ENCODE measurements around the gene MORN5.

Gene MORN5

DNA sequence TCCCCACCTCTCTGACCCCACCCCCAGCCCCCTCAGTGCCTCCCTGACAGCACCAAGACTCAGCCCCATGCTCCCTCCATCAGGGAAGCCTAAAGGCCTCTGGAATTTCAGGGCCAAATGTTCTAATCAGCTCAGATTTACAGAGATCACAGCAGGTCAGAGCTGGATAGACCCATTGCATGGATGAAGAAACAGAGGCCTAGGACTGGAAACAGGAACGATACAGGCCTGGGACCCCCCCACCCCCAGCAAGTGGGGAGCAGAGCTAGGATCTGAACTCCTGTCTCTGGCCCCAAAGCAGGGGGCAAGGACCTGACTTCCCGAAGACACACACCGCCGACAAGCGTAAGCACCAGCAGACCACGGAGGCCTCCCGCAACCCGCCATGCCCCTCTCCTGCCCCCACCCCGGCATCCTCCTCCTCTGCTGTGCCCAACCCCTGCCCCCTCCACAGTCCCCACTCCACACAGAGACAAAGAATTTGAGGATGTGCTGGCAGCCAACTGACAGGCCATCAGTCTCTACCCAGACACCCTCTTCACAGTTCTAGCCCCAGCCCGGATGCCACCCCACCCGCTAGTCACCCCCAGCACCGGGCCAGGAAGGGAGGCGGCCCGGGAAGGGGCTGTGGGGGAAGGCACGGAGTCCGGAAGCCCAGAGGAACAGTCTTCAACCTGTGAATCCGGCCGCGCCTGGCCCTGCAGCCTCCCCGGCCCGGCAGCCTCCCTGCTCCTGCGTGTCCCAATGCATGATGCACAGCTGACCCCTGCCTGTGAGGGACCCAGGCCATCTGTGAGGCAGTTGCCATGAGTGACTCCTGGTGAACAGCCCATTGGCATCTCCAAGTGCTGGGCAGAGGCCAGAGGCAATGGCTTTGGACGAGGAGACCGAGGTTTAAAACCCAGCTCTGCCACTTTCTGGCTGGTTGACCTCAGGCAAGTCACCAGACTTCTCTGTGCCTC lies 31.4 kb upstream of the MORN5 start:
- Histone ChIP-seq H3K27ac (ENCODE audit: low read depth, low read length) (no peak overlapping the region), H3K27me3 (ENCODE audit: control insufficient read depth, insufficient read depth, low read length) (peaks cover 7% of the 10 kb centered on the region), H3K4me3 (ENCODE audit: low read length) (no peak overlapping the region)

DNA sequence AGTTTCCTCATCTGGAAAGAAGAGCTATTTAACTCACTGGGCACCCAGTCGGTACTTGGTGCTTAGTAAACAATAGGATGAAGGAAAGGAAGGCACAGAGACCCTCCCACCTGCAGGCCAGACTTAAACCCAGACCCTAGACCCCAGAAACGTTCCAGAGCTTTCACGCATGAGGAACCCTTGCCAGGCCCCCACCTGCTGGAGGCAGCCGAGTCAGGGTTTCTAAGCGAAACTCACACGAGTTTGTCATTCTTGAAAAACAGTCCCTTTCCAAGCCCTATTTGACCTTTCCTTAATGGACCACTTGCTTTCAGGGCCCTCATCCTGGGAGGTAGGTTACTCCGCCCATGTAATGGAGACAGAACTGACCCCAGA lies 30.8 kb upstream of the MORN5 start:
- Histone ChIP-seq H3K4me1 (ENCODE audit: control insufficient read depth, insufficient read depth, low read length) (peaks cover 5% of the 10 kb centered on the region), H3K27ac (ENCODE audit: low read depth, low read length) (no peak overlapping the region), H3K36me3 (ENCODE audit: control insufficient read depth, insufficient read depth, low read length) (no peaks in the 10 kb centered on the region), H3K9ac (ENCODE audit: low read length) (no peak overlapping the region), H3K4me3 (ENCODE audit: low read length) (no peak overlapping the region), H3K27me3 (ENCODE audit: control insufficient read depth, insufficient read depth, low read length) (peaks cover 7% of the 10 kb centered on the region)

More for the DNA sequence above, 31.4 kb upstream of the MORN5 start:
- Histone ChIP-seq H3K4me1 (ENCODE audit: control insufficient read depth, insufficient read depth, low read length) (peaks cover 5% of the 10 kb centered on the region), H3K36me3 (ENCODE audit: control insufficient read depth, insufficient read depth, low read length) (no peaks in the 10 kb centered on the region), H3K9ac (ENCODE audit: low read length) (no peak overlapping the region)

DNA sequence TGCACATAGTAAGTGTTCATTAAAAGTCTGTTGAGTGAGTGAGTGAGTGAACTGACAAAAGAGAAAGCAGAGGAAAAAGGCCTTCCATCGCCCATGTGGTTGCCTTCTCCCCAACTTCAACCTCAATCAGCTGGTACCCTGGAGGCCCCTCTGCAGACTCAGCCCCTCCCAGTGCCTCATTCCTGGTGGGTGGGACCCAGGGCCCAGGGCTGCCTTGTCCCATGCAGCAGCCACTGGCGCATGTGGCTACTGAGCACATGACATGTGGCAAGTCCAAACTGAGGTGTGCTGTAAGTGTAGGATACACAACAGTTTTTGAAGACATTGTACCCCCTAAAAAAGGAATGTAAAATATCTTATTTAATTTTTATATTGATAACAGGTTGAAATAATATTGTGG lies 29.7 kb upstream of the MORN5 start:
- H3K27me3 ChIP-seq (ENCODE audit: control insufficient read depth, insufficient read depth, low read length) = peaks cover 7% of the 10 kb centered on the region
- H3K4me1 ChIP-seq (ENCODE audit: control insufficient read depth, insufficient read depth, low read length) = peaks cover 5% of the 10 kb centered on the region

DNA sequence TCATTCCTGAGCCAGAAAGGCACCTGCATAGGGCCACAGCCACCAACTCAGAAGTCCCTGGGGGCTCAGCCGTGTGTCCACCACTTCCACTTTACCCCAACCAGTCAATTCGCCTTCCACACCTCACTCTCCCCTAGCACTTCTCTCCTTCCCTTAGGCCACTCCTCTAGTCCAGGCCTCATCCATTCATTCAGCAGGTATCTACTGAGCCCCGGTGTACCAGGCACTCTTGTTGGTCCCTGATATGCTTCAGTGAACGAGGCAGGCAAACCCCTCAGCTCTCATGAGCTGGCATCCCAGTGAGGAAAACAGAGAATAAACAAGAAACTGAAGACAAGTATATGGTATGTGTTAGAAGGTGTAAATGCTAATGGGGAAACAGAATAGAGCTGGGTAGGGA lies 28.9 kb upstream of the MORN5 start:
- Histone ChIP-seq H3K27me3 (ENCODE audit: control insufficient read depth, insufficient read depth, low read length) (peaks cover 2% of the 10 kb centered on the region), H3K36me3 (ENCODE audit: control insufficient read depth, insufficient read depth, low read length) (no peaks in the 10 kb centered on the region), H3K9ac (ENCODE audit: low read length) (no peak overlapping the region), H3K27ac (ENCODE audit: low read depth, low read length) (no peak overlapping the region), H3K4me3 (ENCODE audit: low read length) (no peak overlapping the region), H3K4me1 (ENCODE audit: control insufficient read depth, insufficient read depth, low read length) (peaks cover 5% of the 10 kb centered on the region)

More for the DNA sequence above, 29.7 kb upstream of the MORN5 start:
- Histone ChIP-seq H3K9ac (ENCODE audit: low read length) (no peak overlapping the region), H3K36me3 (ENCODE audit: control insufficient read depth, insufficient read depth, low read length) (no peaks in the 10 kb centered on the region), H3K27ac (ENCODE audit: low read depth, low read length) (no peak overlapping the region), H3K4me3 (ENCODE audit: low read length) (no peak overlapping the region)

DNA sequence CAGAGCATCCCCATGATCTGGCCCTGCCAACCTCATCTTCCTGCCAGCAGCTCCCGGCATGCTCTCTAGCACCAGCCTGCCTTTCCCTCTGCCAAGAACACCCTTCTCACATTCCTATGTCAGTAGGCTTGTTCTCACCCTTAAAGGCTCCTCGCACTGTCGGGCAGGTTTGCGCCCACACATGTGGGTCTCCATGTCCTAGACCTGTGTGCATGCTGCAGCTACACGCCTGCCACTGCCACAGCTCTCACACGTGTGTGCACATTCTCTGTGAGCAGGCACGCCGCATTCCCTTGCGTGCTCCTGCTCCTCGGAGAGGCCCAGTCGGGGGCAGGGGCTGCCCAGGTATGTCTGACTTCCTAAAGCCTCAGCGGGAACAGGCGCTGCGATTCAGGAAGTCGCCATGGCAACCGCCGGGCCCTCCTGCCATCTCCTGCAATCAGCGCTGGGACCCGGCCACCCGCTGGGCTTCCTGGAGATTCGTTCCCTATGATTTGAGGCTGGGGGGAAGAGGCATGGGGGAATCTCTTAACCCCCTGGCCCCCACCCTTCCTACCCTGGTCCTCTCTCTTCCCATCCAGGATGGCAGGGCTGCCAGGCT lies 28.2 kb upstream of the MORN5 start:
- Histone ChIP-seq H3K4me3 (ENCODE audit: low read length) (no peak overlapping the region), H3K27ac (ENCODE audit: low read depth, low read length) (no peak overlapping the region), H3K27me3 (ENCODE audit: control insufficient read depth, insufficient read depth, low read length) (no peaks in the 10 kb centered on the region), H3K9ac (ENCODE audit: low read length) (no peak overlapping the region), H3K4me1 (ENCODE audit: control insufficient read depth, insufficient read depth, low read length) (peaks cover 5% of the 10 kb centered on the region), H3K36me3 (ENCODE audit: control insufficient read depth, insufficient read depth, low read length) (no peaks in the 10 kb centered on the region)

DNA sequence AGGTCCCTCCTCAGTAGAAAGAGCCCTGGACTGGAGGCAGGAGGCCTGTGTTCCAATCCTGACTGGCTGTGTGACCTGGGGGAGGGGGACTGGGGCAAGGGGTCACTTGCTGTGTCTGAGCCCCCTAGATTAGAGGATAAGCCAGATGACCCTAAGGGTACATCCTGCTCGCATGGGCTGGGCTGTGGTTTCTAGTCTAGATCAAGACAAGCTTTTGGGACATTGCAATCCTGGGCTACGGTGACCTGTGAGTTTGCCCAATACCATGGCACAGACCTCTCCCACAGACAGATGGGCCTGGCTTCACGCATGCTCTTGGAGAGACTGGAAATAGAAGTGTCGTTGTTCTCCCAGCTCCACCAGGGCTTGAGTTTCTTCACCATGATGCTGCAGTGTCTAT lies 27.2 kb upstream of the MORN5 start:
- Histone ChIP-seq H3K4me3 (ENCODE audit: low read length) (no peak overlapping the region), H3K27ac (ENCODE audit: low read depth, low read length) (no peak overlapping the region), H3K9ac (ENCODE audit: low read length) (no peak overlapping the region), H3K27me3 (ENCODE audit: control insufficient read depth, insufficient read depth, low read length) (no peaks in the 10 kb centered on the region), H3K4me1 (ENCODE audit: control insufficient read depth, insufficient read depth, low read length) (peaks cover 5% of the 10 kb centered on the region), H3K36me3 (ENCODE audit: control insufficient read depth, insufficient read depth, low read length) (no peaks in the 10 kb centered on the region)

DNA sequence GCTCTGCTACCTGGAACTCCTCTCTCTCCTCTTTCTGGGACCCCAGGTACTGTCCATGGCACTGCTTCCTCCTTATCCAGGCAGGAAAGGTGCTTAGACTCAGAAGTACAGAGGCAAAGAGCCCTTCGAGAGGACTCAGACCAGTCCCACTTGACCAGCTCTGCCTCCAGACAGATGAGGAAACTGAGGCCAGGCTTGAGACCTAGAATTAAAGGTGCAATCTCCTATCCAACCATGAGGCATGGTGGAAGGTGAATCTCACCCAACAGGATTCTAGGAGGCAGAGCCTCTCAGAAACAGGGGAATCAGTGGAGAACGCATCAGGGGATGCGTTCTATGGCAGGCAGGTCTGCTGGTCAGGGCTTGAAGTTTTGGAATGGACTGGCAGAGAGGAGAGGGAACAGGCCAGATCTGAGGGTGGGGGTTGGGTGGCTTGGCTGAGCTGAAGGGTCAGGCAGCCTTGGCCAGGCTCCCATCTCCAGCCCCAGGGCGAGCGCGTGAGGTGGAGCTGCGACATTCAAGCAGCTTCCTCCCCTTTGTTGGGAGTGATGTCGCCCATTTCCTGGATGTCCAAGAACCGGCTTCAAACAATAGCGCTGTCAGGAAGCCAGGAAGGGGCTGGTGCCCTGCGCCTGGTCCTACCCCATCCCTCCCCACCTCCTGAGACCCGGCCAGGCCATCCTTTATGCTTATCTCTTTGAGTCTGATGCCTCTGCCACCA lies 26.3 kb upstream of the MORN5 start:
- Histone ChIP-seq H3K4me3 (ENCODE audit: low read length) (no peak overlapping the region), H3K27ac (ENCODE audit: low read depth, low read length) (no peak overlapping the region), H3K27me3 (ENCODE audit: control insufficient read depth, insufficient read depth, low read length) (no peaks in the 10 kb centered on the region), H3K9ac (ENCODE audit: low read length) (no peak overlapping the region), H3K36me3 (ENCODE audit: control insufficient read depth, insufficient read depth, low read length) (no peaks in the 10 kb centered on the region), H3K4me1 (ENCODE audit: control insufficient read depth, insufficient read depth, low read length) (peaks cover 5% of the 10 kb centered on the region)

DNA sequence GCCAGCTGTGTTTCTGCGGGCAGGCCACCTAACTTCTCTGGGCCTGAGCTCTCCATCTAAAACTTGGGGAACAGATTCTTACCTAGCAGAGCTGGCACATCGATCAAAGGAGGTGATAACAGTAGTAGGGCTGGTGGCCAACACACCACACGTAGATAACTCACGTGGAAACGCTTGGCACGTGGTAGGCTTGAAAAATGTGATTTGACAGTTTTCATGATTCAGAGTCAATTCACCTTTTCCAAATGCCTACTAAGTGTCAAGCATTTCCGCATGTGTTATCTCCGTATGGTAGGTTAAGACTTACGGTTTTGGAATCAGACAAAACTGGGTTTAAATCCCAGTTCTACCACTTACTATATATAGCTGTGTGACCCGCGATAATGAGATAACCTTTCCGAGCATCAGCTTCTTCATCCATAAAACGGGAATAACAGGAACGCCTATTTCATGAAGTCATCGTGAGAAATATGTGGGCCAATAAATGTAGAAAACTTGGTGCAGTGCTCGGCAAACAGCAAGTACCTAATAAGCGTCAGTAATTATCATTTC lies 25.6 kb upstream of the MORN5 start:
- peaks cover 5% of the 10 kb centered on the region for H3K4me1 ChIP-seq (ENCODE audit: control insufficient read depth, insufficient read depth, low read length)
- H3K36me3 ChIP-seq (ENCODE audit: control insufficient read depth, insufficient read depth, low read length) = no peaks in the 10 kb centered on the region
- no peak overlapping the region for H3K4me3 ChIP-seq (ENCODE audit: low read length)
- no peaks in the 10 kb centered on the region for H3K27me3 ChIP-seq (ENCODE audit: control insufficient read depth, insufficient read depth, low read length)
- H3K27ac ChIP-seq (ENCODE audit: low read depth, low read length) = no peak overlapping the region
- H3K9ac ChIP-seq (ENCODE audit: low read length) = no peak overlapping the region

DNA sequence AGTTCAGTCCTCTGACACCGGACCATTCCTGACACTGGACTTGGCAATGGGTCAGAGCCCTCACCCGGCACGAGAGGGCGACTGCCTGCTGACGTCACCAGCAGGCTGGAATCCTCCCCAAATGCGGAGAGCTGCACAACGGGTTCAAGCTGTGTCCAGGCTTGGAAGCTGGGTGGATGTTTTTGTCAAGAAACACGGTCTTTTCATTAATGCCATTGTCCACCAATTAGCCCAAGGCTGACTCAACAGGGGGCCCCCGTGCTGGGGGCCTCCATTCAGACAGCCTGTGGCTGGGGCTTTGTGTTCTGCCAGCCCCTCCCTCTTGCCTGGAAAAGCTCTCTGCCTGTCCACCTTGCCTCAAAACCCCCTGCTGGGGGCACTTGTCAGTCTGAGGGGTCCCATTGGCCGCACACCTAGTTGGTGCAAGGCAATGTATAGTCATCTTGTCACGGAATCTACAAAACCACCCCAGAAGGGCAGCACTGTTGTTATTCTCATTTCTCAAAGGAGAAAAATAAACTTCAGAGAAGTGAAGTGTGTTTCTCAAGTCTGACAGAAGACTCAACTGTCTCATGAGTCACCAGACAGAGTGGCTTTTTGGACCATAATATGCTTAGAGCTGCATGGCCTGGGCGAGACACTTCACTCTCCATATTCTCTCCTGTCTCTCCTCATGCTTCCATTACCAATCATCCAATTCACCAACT lies 24.7 kb upstream of the MORN5 start:
- Histone ChIP-seq H3K4me3 (ENCODE audit: low read length) (no peak overlapping the region), H3K27me3 (ENCODE audit: control insufficient read depth, insufficient read depth, low read length) (no peaks in the 10 kb centered on the region), H3K4me1 (ENCODE audit: control insufficient read depth, insufficient read depth, low read length) (peaks cover 5% of the 10 kb centered on the region), H3K9ac (ENCODE audit: low read length) (no peak overlapping the region), H3K36me3 (ENCODE audit: control insufficient read depth, insufficient read depth, low read length) (no peaks in the 10 kb centered on the region), H3K27ac (ENCODE audit: low read depth, low read length) (no peak overlapping the region)

DNA sequence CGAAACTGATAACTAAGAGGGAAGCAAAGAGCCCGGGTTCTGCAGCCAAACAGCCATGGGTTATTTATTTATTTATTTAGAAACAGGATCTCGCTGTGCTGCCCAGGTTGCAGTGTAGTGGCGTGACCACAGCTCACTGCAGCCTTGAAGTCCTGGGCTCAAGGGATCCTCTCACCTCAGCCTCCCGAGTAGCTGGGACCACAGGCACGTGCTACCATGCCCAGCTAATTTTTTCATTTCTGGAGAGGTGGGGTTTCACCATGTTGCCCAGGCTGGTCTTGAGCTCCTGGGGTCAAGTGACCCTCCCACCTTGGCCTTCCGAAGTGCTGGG lies 24.2 kb upstream of the MORN5 start:
- Histone ChIP-seq H3K4me3 (ENCODE audit: low read length) (no peak overlapping the region), H3K27me3 (ENCODE audit: control insufficient read depth, insufficient read depth, low read length) (no peaks in the 10 kb centered on the region), H3K4me1 (ENCODE audit: control insufficient read depth, insufficient read depth, low read length) (peaks cover 5% of the 10 kb centered on the region), H3K36me3 (ENCODE audit: control insufficient read depth, insufficient read depth, low read length) (no peaks in the 10 kb centered on the region), H3K9ac (ENCODE audit: low read length) (no peak overlapping the region), H3K27ac (ENCODE audit: low read depth, low read length) (no peak overlapping the region)

DNA sequence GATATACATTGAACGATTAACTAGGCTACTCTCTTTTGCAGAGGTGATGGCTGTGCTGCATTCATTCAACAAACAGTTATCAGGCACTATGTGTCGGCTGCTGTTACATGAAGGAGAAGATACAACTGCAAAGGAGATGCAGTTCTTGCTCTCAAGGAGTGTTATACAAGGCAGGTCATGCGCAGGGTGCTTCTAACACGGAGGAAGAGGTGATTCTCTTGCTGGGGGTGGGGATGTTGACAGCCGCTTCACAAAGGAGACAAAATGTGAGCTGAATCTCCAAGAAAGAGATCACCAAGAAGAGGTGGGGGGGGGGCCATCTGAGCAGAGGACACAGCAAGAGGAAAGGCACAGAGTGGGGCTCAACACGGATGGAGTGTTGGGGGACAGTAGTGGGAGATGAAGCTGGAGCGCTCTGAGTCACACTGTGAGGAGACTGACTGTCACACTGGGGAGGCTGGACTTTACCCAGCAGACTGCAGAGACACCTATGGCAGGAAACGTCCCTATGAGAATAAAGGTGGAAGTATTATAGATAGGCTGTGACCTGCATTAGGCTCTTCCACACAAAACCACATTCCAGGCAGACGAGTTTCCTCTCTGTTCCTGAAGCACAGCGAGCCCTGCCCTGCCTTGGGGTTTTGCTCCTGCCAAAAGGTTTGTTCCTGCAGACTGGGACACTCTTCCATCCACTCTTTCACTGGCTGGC lies 21.0 kb upstream of the MORN5 start:
- H3K27ac ChIP-seq (ENCODE audit: low read depth, low read length) = no peak overlapping the region
- no peaks in the 10 kb centered on the region for H3K27me3 ChIP-seq (ENCODE audit: control insufficient read depth, insufficient read depth, low read length)
- no peaks in the 10 kb centered on the region for H3K36me3 ChIP-seq (ENCODE audit: control insufficient read depth, insufficient read depth, low read length)
- no peak overlapping the region for H3K4me3 ChIP-seq (ENCODE audit: low read length)
- no peak overlapping the region for H3K9ac ChIP-seq (ENCODE audit: low read length)
- no peaks in the 10 kb centered on the region for H3K4me1 ChIP-seq (ENCODE audit: control insufficient read depth, insufficient read depth, low read length)

Data from rectal smooth muscle tissue (tissue), 1 donor.